GM23248 (cell line): Measurements from ENCODE around the gene BCL2.

Source experiments
- EZH2 ChIP-seq: fragments of 200-600 bp; sonication (generic); IDR thresholded peaks from 2 replicates; pipeline ENCODE4 v1.6.1; 2018; ENCODE audit warnings: antibody characterized with exemption, mild to moderate bottlenecking; ENCODE audit not compliant: insufficient read depth, poor library complexity, severe bottlenecking
- EZH2phosphoT487 ChIP-seq: fragments of 200-600 bp; sonication (generic); IDR thresholded peaks from 2 replicates; pipeline ENCODE4 v1.6.1; 2018; ENCODE audit warnings: antibody characterized with exemption, moderate library complexity, mild to moderate bottlenecking, low read depth; ENCODE audit not compliant: insufficient read depth

- TF ChIP-seq EZH2 (no peak), EZH2phosphoT487 (no peak)
These were observed 235.3 kb downstream of the BCL2 start for GRCh38 chr18:63084219-63084618.
